ENCODE results near the gene CLDN3. TPM values are rescaled to one million over a fixed set of nuclear protein-coding genes. Genes with fewer than 3 reads are reported as not detected.

The CLDN3 gene
- total RNA-seq, 4 donors from 2014 or later: 1.3 TPM; not detected in 3

DNA sequence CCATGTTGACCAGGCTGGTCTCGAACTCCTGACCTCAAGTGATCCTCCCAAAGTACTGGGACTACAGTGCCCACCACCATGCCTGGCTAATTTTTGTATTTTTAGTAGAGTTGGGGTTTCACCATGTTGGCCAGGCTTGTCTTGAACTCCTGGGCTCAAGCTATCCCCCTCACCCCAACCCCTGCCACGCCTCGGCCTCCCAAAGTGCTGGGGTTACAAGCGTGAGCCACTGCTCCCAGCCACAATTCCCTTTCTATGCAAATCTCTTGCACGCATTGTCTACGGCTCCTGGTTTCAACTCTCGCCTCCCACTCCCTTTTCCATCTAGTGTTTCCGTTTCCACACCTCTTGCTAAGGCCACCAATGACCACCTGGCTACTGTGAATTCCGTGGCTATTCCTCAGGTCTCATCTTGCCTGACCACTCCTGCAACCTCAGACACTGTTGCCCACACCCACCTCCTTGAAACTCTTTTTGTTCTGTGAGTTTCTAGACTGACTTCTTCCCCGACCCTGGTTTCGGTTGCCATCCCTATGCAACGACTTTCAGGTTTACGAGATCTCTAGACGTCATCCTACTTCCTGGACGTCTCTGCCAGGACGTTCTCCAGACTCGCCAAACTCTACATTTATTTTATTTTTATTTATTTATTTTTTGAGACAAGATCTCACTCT lies 3.4 kb downstream of the CLDN3 start:
- H3K4me1 ChIP-seq: peaks cover 0 to 14% (median 6%) of the 10 kb centered on the region in 3 donors
- no peaks in the 10 kb centered on the region for H3K9me3 ChIP-seq
- no peak for TF ChIP-seq POLR2A (IDR thresholded peaks at IDR 0.05)
- TF ChIP-seq, protein P1, sequence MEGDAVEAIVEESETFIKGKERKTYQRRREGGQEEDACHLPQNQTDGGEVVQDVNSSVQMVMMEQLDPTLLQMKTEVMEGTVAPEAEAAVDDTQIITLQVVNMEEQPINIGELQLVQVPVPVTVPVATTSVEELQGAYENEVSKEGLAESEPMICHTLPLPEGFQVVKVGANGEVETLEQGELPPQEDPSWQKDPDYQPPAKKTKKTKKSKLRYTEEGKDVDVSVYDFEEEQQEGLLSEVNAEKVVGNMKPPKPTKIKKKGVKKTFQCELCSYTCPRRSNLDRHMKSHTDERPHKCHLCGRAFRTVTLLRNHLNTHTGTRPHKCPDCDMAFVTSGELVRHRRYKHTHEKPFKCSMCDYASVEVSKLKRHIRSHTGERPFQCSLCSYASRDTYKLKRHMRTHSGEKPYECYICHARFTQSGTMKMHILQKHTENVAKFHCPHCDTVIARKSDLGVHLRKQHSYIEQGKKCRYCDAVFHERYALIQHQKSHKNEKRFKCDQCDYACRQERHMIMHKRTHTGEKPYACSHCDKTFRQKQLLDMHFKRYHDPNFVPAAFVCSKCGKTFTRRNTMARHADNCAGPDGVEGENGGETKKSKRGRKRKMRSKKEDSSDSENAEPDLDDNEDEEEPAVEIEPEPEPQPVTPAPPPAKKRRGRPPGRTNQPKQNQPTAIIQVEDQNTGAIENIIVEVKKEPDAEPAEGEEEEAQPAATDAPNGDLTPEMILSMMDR (IDR thresholded peaks at IDR 0.05): no peak
- no peak overlapping the region for H3K27ac ChIP-seq
- WGBS, 2 donors: 80 to 81% methylated on average over 17 of the region's 17 CpGs
- H3K4me3 ChIP-seq: no peak overlapping the region
- DNase-seq: no peak
- no peaks in the 10 kb centered on the region for H3K36me3 ChIP-seq
- intact Hi-C loops (cut with DNase I): no loop called here
- H3K27me3 ChIP-seq: peaks cover 0 to 47% (median 6%) of the 10 kb centered on the region in 4 donors

DNA sequence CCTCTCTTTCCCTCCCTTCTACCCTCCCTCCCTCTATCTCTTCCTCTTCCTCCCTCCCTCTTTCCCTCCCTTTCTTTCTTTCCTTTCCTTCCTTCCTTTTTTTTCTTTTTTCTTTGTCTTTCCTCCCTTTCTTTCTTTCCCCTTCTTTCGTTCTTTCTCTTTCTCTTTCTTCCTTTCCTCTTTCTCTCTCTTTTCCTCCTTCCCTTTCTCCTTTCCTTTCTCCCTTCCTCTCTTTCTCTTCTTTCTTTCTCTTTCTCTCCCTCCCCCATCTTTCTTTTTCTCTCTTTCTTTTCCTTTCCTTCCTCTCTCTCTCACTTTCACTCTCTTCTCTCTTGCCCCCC lies 7.4 kb downstream of the CLDN3 start:
- H3K9me3 ChIP-seq: no peaks in the 10 kb centered on the region
- H3K4me1 ChIP-seq: no peaks in the 10 kb centered on the region
- no peak for TF ChIP-seq POLR2A (IDR thresholded peaks at IDR 0.05)
- TF ChIP-seq, protein P1 (IDR thresholded peaks at IDR 0.05): no peak
- H3K27ac ChIP-seq: no peak overlapping the region
- peaks cover 0 to 6% (median 0%) of the 10 kb centered on the region in 4 donors for H3K27me3 ChIP-seq
- intact Hi-C loops (cut with DNase I): no loop called here
- no peaks in the 10 kb centered on the region for H3K36me3 ChIP-seq
- H3K4me3 ChIP-seq: no peak overlapping the region
- 55 to 67% methylated on average over 1 of the region's 1 CpG for WGBS, 2 donors
- DNase-seq: no peak

DNA sequence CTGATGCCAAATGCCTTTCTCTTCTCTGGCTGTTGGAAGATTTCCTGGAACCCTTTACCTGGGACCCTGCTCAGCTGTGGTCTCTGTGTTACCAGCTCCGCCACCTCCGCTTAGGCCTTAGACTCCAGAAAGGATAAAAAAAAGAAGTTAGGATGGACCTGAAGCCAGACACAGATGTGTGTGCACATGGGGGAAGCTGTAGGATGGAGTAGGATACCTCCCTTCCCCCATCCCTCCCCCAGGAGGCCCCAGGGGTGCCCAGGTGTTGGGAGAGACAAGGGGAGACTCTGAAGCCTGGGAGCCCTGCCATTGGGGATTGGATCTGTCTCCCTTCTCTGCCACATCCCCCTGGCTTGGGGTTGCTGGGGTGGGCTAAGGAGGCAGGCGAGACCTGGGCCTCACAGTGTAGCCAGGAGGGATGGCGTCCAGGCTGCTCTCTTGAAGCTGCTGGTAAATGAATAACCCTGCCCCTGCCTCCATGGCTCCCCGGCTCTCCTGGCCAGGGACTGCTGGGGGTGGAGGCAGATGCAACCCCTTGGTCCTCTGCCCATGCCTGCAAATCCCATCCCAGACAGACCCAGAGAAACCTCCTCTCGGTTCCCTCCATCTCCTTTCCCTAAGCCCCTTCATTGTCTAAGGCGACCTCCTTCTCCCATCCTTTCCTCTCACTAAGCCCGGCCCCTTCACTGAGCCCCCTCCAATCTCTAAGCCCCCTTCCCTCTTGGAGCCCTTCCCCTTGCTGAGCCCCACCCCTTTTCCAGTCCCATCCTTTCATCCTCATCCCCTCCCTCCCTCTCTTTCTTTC lies 8.0 kb downstream of the CLDN3 start:
- no peaks in the 10 kb centered on the region for H3K4me1 ChIP-seq
- intact Hi-C loops (cut with DNase I): no loop called here
- H3K36me3 ChIP-seq: no peaks in the 10 kb centered on the region
- no peak overlapping the region for H3K4me3 ChIP-seq
- DNase-seq: no peak
- H3K27ac ChIP-seq: no peak overlapping the region
- WGBS, 2 donors: 47 to 60% methylated on average over 5 to 6 of the region's 8 CpGs
- TF ChIP-seq, protein P1 (IDR thresholded peaks at IDR 0.05): no peak
- TF ChIP-seq POLR2A (IDR thresholded peaks at IDR 0.05): no peak
- peaks cover 0 to under 1% (median 0%) of the 10 kb centered on the region in 4 donors for H3K27me3 ChIP-seq
- H3K9me3 ChIP-seq: no peaks in the 10 kb centered on the region

DNA sequence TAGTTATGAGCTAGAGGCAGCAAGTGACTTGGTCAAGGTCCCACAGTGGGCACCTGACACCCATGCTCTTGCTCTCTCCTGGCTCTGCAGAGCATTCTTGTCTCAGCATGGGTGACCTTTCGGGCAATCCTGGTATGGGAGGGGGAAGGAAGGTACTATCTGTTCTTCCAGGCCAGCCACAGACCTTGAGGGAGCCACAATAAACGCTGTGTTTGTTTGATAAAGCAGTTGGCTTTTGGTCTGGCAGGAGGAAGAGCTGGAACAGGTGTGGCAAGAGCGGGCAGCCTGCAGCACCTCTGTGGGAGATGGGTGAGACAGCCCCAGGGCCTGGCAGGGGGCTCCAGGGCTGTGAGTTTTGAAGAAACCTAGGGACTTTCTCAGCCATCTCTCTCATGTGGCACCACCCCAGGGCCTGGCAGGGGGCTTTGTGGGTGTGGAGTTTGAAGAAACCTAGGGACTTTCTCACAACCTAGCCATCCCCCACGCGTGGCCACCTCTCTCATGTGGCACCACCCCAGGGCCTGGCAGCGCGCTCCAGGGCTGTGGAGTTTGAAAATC lies 11.4 kb downstream of the CLDN3 start:
- WGBS, 2 donors: 69 to 100% methylated on average over 1 to 5 of the region's 7 CpGs
- intact Hi-C loops (cut with DNase I): no loop called here
- H3K9me3 ChIP-seq: no peaks in the 10 kb centered on the region
- peak overlapping the region in 1 of 4 donors; percentile 28 for H3K27ac ChIP-seq
- no peak for DNase-seq
- H3K27me3 ChIP-seq: no peaks in the 10 kb centered on the region
- no peaks in the 10 kb centered on the region for H3K36me3 ChIP-seq
- no peaks in the 10 kb centered on the region for H3K4me1 ChIP-seq
- H3K4me3 ChIP-seq: no peak overlapping the region
- TF ChIP-seq POLR2A (IDR thresholded peaks at IDR 0.05): no peak
- TF ChIP-seq, protein P1 (IDR thresholded peaks at IDR 0.05): no peak
